Neural crest cell (in vitro differentiated cells): ENCODE data around the gene CNTN1. TPM values are rescaled to one million over a fixed set of nuclear protein-coding genes. Genes with fewer than 3 reads are reported as not detected.
A peak's percentile ranks its signal among the peaks of the same experiment; 100 is the strongest.

Experiments
- DNase-seq: peaks from one replicate; pipeline ENCODE4 v3.0.0; 2021; ENCODE audit warnings: low read depth, mixed read lengths, low spot score
- H3K27ac Mint-ChIP-seq: one replicate; pipeline ENCODE4 v1.8.0; 2021; ENCODE audit warnings: mild to moderate bottlenecking, mixed read lengths; ENCODE audit not compliant: unreplicated experiment
- H3K27me3 Mint-ChIP-seq: 2 replicates; pipeline ENCODE4 v1.8.0; 2021; ENCODE audit warnings: low read depth, mild to moderate bottlenecking, mixed read lengths
- H3K36me3 Mint-ChIP-seq: 2 replicates; pipeline ENCODE4 v1.8.0; 2021; ENCODE audit warnings: low read depth, mild to moderate bottlenecking, mixed read lengths
- H3K4me1 Mint-ChIP-seq: 2 replicates; pipeline ENCODE4 v1.8.0; 2021; ENCODE audit warnings: mixed read lengths
- H3K4me3 Mint-ChIP-seq: one replicate; pipeline ENCODE4 v1.8.0; 2021; ENCODE audit warnings: mild to moderate bottlenecking, mixed read lengths
- H3K9me3 Mint-ChIP-seq: 2 replicates; pipeline ENCODE4 v1.8.0; 2021; ENCODE audit warnings: mixed read lengths
- total RNA-seq: library from RNA; stranded (reverse); gene quantifications from 2 replicates; pipeline ENCODE4 v1.2.1, GENCODE V29; 2021
- TF ChIP-seq, protein P1 (sequence below): fragments of 200-600 bp; sonication (generic); conservative IDR thresholded peaks from 2 replicates; pipeline ENCODE4 v1.5.0; 2021; ENCODE audit warnings: antibody characterized with exemption, mild to moderate bottlenecking

Gene CNTN1
- total RNA-seq, 1 donor from 2014 or later, result 1.0 TPM

DNA sequence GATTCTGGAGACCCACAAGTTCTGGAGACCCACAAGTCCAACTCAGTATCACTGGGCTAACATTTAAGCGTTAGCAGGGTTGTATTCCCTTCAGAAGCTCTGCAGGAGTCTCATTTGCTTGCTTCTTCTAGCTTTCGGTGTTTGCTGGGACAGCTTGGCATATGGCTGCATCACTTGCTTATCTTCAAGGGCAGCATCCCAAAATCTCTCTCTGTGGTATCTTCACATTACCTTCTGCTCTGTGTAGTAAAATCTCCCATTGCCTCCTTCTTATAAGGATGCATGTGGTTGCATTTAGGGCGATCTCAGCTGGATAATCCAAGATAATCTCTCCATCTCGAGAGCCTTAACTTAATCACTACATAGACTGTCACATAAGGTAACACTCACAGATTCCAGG, 7.3 kb upstream of the CNTN1 start:
- no peaks in the 10 kb centered on the region for H3K36me3 Mint-ChIP-seq
- DNase-seq, result no peak
- H3K4me3 Mint-ChIP-seq, result no peak overlapping the region
- H3K4me1 Mint-ChIP-seq, result no peaks in the 10 kb centered on the region
- TF ChIP-seq, protein P1, sequence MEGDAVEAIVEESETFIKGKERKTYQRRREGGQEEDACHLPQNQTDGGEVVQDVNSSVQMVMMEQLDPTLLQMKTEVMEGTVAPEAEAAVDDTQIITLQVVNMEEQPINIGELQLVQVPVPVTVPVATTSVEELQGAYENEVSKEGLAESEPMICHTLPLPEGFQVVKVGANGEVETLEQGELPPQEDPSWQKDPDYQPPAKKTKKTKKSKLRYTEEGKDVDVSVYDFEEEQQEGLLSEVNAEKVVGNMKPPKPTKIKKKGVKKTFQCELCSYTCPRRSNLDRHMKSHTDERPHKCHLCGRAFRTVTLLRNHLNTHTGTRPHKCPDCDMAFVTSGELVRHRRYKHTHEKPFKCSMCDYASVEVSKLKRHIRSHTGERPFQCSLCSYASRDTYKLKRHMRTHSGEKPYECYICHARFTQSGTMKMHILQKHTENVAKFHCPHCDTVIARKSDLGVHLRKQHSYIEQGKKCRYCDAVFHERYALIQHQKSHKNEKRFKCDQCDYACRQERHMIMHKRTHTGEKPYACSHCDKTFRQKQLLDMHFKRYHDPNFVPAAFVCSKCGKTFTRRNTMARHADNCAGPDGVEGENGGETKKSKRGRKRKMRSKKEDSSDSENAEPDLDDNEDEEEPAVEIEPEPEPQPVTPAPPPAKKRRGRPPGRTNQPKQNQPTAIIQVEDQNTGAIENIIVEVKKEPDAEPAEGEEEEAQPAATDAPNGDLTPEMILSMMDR, result no peak
- peaks cover 2% of the 10 kb centered on the region for H3K27me3 Mint-ChIP-seq
- no peak overlapping the region for H3K27ac Mint-ChIP-seq
- no peaks in the 10 kb centered on the region for H3K9me3 Mint-ChIP-seq

DNA sequence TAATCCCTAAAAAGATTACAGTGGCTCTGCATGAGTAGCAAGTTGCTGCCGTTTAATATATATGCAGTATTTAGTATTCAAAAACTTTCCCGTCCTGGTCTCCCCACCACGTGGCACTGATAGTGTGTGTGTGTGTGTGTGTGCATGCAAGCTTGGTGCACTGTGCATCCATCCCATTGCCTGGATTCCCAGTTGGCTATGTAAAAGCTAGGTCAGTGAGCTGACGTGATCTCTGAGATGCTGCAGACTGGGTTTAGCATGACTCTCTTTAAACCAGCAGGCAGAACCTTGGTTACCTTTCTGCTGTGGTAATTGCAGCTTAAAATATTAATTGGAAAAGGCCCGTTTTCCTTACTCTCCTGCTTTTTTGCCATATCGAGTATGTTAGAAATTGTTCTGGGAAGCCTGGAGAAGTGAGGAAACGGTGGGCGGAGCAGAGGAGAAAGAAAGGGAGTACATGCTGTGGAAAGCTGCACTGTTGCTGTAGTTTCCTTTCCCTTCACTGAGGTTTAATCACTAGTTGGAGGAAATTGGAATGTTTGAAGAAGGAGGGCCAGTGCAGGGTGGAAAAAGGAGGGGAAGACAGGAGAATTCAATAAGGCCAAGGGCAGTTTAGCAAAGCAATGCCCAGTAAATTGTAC, 4.0 kb upstream of the CNTN1 start:
- TF ChIP-seq, protein P1, result no peak
- Mint-ChIP-seq H3K27me3 (peaks cover 22% of the 10 kb centered on the region), H3K9me3 (no peaks in the 10 kb centered on the region), H3K4me3 (no peak overlapping the region), H3K36me3 (no peaks in the 10 kb centered on the region), H3K27ac (no peak overlapping the region), H3K4me1 (peaks cover 9% of the 10 kb centered on the region)
- DNase-seq, result no peak

DNA sequence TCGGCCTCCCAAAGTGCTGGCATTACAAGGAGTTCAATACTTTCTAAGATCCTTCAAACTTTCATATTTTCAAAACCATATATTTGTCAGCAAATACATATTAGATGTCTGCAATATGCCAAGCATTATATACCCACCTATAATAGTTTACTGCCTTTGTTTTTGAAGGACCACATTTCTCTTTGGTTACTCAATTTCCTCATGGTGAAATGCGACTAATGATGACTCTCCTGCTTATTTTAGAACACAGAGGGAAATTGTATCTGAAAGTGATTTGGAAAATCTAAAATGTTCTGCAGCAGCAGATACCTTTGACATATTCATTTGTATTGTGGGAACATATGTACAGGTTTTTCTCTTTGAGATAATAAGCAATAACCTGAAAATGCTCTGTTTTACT, 2.7 kb upstream of the CNTN1 start:
- H3K27ac Mint-ChIP-seq, result no peak overlapping the region
- H3K9me3 Mint-ChIP-seq, result no peaks in the 10 kb centered on the region
- H3K27me3 Mint-ChIP-seq, result peaks cover 36% of the 10 kb centered on the region
- no peaks in the 10 kb centered on the region for H3K36me3 Mint-ChIP-seq
- H3K4me1 Mint-ChIP-seq, result peaks cover 13% of the 10 kb centered on the region
- no peak overlapping the region for H3K4me3 Mint-ChIP-seq
- TF ChIP-seq, protein P1, result no peak
- DNase-seq, result no peak

DNA sequence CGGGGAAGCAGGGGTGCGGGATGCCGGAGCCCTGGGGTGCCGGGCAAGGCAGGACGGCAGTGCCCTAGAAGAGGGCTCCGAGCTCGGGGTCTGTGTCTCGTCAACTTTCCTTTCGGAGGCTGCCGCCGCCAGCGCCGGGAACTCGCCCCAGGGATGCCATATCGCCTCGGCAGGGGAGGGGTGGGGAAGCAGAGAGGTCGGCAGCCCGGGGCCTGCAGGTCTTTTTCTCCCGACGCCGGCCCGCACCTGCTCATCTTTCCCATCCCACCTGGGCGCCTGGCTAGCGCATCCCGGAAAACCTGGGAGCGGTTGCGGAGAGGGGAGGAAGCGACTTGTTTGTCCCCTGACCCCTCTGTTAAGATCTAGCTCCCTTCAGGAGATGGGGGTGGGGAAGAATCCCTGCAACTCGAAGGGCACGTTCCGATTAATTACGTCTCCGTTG, 547 bp downstream of the CNTN1 start:
- Mint-ChIP-seq H3K4me3 (peak overlapping the region; percentile 97), H3K36me3 (no peaks in the 10 kb centered on the region), H3K27ac (no peak overlapping the region), H3K4me1 (peaks cover 13% of the 10 kb centered on the region), H3K27me3 (peaks cover 61% of the 10 kb centered on the region), H3K9me3 (no peaks in the 10 kb centered on the region)
- TF ChIP-seq, protein P1, result no peak
- peak; percentile 16 for DNase-seq

DNA sequence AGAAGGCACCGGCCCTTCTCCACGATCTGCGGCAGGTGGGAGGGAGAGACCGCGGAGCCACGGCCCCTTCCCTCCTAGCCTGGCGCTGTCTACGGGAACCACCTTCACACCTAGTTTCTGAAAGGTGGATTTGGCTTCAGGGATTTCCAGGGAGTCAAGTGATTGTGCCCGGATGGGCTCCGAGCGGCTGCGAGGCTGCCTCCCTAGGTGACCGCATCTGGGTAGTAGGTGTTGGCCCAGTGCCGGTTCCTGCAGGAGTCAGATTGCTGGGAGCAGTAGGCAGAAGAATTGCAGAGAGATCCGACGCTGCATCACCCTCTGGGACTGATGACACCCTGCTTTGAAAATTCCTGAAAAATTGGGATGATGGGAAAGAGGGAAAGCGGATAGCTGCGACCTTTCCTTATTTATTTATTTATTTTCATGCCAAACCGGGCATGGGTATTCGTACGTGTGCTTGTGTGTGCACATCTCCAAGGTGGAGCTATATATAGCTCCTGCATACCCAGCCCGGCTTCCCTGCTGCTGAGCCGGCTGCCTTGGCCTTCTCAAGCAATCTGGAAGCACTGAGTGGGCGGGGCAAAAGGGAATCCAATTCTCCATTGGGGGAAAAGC, 1.1 kb downstream of the CNTN1 start:
- H3K27me3 Mint-ChIP-seq, result peaks cover 59% of the 10 kb centered on the region
- DNase-seq, result peak; percentile 29
- no peak overlapping the region for H3K27ac Mint-ChIP-seq

More for the DNA sequence above, 1.1 kb downstream of the CNTN1 start:
- peak overlapping the region; percentile 97 for H3K4me3 Mint-ChIP-seq
- TF ChIP-seq, protein P1, result no peak
- H3K9me3 Mint-ChIP-seq, result no peaks in the 10 kb centered on the region
- H3K4me1 Mint-ChIP-seq, result peaks cover 13% of the 10 kb centered on the region
- H3K36me3 Mint-ChIP-seq, result no peaks in the 10 kb centered on the region
